Activated CD8-positive, alpha-beta memory T cell treated with anti-CD3 and anti-CD28 coated beads for 1 hour (primary cell): Measurements from ENCODE around the gene SMARCB1.

Experiments used
- DNase-seq, 2 donors: peaks; one replicate each; pipeline ENCODE4 v3.0.0-alpha.2; 2020; ENCODE audit warnings: low read depth in 1 of 2; ENCODE audit errors: extremely low read depth in 1 of 2

SMARCB1 gene

GRCh38 chr22:23760056-23760455, 26.7 kb upstream of the SMARCB1 start:
- no peak for DNase-seq

- DNase-seq = no peak
Measured at GRCh38 chr22:23762842-23763578, 23.8 kb upstream of the SMARCB1 start, which contains the start of gene C22orf15. TSS of gene C22orf15 (plus strand) at chr22:23762990. CDS start at chr22:23763307, 317 bp downstream.

- DNase-seq = peak in 1 of 2 donors; percentile 36
Measured at GRCh38 chr22:23763579-23763945, 23.2 kb upstream of the SMARCB1 start.

- DNase-seq = no peak
Measured at GRCh38 chr22:23763954-23764353, 22.8 kb upstream of the SMARCB1 start.

DNA sequence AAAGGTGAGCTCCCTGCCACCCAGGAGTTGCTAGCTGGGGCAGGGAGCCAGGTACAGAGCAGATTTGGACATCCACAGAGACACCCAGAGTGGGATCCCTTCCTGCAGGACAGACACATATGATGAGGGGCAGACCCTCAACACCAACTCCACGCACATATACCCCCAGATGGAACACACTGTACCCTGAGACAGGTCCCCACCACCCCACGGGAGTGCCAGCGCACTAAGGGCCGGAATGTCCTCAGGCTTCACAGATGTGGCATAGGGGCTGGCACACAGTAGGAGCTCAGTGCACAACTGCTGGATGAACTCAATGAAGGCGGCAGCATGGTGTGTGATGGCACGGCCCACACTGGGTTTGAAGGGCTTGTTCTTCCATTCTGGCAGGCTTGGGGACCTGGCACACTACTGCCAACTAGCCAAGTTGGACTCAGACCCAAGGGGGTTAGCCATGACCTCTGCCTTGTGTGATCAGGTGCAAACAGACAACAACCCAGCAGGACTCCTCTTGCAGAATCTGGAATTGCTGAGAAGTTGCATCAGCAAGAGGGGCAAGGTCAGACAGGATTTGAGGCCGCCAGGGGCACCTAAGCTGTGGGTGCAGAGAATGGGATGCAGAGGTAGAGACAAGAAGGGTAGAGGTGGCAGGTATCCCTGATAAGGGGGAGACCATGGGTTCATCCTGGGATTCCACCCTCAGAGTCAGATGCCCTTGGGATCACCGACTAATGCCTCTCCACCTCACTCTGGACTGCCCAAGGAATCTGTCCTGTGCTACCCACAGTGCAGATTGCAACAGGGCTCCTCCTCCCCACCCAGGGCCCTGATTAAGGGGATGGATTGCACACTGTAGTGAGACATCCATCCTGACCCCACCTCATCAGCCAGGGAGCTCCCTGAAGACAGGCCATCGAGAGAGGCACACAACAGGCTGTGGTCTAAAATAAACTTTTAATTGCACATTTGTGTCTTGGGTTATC, 21.6 kb upstream of the SMARCB1 start:
- DNase-seq = no peak

GRCh38 chr22:23767303-23767672, 19.5 kb upstream of the SMARCB1 start:
- DNase-seq = no peak

DNA sequence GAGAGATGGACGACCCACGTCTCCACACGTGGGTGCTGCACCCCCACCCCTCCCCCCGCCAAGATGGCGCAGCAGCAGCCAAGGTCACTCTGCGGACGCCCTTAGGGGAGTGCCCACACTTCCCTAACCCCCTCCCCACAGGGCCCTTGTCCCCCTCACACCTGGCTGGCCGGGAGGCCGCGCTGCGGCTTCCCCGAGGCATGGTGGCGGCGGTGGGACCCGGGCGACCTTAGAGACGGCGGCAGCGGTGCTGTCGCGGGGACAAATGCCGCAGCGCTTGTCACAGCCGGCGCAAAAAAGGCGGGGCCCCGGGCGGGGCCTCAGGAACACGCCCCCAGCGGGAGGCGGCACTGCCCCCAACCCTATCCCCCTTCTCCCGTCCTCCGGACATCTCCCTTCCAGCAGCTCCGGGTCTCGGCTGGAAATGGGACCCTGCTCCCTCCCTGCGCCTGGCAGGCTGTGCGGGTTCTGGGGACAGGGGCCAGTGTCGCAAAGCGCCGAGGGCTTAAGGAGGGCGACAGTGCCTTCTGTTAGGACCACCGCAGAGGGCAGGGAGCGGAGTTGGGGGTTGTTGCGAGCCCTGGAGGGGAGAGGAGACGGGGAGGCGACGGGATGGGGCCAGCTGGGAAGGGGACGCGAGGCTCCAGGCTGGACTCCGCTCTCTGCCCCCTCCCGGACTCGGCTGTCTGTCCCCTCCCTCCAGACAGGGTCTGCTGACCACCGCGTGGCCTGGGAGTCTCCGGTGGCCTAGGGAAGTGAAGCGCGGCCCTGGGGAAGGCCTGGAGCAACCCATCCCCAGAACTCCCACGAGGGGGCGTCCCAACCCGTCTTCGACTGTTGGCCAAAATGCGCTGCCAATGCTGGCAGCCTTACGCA, 18.9 kb upstream of the SMARCB1 start, which contains the start of gene CHCHD10:
TSS of gene CHCHD10 (minus strand) at position 300 of the 876 bp plus-strand sequence. CDS start at position 202, 98 bp downstream.
- DNase-seq = peak in 1 of 2 donors; percentile 66

DNA sequence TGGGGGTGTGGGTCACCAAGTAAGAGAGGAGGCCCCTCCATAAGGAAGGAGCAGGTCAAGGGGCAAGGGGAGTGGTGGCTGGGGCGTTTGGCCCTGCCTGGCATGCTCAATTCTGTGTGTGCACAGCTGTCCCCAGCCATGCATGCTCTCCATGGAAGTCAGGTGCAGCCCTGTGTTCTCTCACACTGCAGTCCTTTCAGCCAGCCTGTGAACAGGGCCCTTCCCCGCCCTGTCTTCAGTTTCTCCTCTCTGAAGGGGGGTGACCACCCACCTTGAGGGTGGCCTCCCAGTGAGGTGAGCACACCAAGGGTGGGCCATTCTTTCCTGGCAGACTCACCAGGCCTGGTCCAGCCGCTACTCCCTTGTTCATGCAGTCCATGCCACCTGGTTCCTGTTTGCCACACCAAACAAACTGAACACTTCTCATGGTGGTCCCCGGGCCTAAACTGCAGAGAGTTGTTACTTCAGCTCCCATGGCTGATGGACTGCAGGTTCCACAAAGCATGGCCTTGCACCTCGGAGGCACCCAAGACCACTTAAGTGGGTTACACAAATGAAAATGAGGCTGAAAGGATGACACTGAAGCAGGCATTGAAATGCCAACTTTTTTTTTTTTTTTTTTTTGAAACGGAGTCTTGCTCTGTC, 17.3 kb upstream of the SMARCB1 start:
- DNase-seq = no peak

DNA sequence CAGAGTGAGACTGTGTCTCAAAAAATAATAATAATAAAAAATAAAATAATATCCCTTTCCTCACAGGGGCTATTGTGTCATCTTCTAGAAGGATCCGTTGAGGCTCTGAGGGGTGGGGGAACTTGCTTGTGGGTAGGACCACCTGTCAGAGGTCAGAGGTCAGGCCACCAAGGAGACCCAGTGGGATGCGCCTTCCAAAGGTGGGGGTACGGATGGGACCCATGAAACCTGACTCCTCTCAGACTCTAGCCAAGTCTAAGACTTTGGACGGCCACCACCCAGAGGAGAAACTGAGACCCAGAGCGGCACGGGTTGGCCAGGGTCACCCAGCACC, 14.5 kb upstream of the SMARCB1 start:
- no peak for DNase-seq

DNA sequence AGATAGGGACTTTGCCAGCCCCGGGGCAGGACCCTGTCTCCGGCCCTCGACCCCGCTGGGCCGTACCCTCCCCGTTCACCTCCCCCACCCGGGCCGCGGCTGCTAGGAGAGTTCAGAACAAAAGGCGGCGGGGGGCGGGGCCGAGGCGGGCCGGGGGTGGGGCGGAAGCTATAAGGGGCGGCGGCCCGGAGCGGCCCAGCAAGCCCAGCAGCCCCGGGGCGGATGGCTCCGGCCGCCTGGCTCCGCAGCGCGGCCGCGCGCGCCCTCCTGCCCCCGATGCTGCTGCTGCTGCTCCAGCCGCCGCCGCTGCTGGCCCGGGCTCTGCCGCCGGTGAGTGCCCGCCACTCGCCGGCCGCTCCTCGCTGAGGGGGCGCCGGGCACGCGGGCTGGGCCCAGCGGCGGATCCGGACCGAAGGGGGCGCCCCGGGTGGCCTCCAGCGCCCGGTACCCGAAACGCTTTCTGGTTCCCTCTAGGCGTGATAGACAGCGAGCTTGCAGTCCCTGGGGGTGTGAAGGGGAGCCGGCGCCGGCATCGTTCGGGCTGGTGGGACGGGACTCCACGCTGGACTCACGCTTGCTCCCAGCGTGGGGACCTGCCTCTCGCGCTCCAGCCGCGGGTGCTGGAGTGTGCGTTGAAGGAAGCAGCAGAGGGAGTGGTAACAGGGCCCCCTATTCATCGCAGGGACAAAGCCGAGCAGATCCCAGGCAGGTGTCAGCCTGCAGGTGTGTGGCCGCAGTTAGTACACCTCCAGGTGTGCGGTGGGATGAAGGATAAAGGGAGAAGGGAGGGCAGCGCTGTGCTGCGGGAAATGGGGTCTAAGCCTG, 13.9 kb upstream of the SMARCB1 start, which contains the start of gene MMP11:
TSS of gene MMP11 (plus strand) at position 201 of the 825 bp plus-strand sequence. CDS start at position 223, 22 bp downstream.
- DNase-seq = peak in 1 of 2 donors; percentile 49

DNA sequence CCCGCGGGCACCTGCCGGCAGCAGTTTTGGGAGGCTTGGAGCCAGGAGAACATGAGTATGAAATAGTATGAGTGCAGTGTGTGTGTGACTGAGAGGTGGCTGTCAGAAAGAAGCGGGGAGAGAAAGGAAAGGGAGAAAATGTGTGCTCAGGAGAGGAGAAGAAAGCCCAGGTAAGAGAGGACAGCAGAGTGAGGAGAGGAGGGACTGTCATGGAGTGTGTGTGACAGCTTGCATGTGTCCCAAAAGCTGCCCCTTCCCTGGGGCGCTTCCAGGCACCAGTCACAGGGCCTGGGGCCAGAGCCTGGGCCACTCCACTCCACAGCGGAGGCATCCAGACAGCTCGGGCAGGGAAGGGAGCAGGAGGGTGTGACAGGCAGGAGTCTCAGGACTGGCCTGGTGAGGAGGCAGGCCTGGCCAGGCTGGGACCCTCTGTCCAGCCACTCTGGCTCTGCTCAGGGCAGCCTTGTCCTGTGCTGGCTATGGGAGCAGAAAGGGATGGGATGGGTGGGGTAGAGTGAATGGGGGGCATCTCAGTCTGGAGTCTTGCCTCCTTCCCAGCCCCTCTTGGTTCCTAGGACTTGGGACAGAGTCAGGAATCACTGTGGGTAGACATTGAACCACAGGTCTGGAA, 13.2 kb upstream of the SMARCB1 start:
- DNase-seq = no peak

- no peak for DNase-seq
Measured at GRCh38 chr22:23774114-23774921, 12.4 kb upstream of the SMARCB1 start.

GRCh38 chr22:23774922-23775436, 11.8 kb upstream of the SMARCB1 start:
- DNase-seq = no peak

GRCh38 chr22:23775779-23776375, 10.9 kb upstream of the SMARCB1 start:
- no peak for DNase-seq

- DNase-seq = no peak
Measured at GRCh38 chr22:23777776-23778576, 8.8 kb upstream of the SMARCB1 start.

DNA sequence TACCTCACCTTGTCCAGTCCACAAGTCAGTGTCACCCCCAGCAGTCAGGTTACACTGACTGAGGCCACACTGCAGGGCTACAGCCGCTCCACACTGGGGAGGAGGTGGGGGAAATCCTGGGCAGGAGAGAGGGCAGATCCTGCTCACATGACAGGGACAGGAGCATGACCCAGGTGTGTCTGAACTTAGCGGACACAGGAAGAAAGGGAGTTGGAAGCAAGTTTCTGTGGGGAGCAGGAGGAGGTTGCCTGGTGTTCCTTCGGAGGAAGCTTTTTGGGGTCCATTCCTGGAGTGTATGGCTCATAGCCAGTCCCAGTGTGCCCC, 8.2 kb upstream of the SMARCB1 start:
- DNase-seq = no peak

DNA sequence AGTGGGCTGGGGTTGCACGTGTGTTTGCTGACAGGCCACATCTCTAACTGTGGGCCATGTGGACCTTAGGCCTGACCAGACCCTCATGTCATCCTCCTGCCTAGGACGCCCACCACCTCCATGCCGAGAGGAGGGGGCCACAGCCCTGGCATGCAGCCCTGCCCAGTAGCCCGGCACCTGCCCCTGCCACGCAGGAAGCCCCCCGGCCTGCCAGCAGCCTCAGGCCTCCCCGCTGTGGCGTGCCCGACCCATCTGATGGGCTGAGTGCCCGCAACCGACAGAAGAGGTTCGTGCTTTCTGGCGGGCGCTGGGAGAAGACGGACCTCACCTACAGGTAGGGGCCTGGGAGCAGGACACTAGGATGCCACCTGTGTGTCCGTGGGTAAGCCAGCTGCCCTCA, 7.7 kb upstream of the SMARCB1 start:
- DNase-seq = no peak
